HG03159 (cell line): ENCODE results near the gene VAT1L.

Source experiments
- ATAC-seq: cut with Tn5 transposase; IDR thresholded peaks from one replicate; pipeline ENCODE4 v1.9.1; 2021; ENCODE audit warnings: mild to moderate bottlenecking, moderate library complexity; ENCODE audit not compliant: unreplicated experiment

VAT1L gene

GRCh38 chr16:77905374-77905920 lies 117.1 kb downstream of the VAT1L start:
- no peak for ATAC-seq

GRCh38 chr16:77910021-77910420 lies 121.7 kb downstream of the VAT1L start:
- ATAC-seq, result no peak

- no peak for ATAC-seq
Measured at GRCh38 chr16:77912617-77913016, 124.3 kb downstream of the VAT1L start.

- ATAC-seq, result no peak
Measured at GRCh38 chr16:77913738-77914253, 125.4 kb downstream of the VAT1L start.

- no peak for ATAC-seq
Measured at GRCh38 chr16:77916111-77916510, 127.7 kb downstream of the VAT1L start.

DNA sequence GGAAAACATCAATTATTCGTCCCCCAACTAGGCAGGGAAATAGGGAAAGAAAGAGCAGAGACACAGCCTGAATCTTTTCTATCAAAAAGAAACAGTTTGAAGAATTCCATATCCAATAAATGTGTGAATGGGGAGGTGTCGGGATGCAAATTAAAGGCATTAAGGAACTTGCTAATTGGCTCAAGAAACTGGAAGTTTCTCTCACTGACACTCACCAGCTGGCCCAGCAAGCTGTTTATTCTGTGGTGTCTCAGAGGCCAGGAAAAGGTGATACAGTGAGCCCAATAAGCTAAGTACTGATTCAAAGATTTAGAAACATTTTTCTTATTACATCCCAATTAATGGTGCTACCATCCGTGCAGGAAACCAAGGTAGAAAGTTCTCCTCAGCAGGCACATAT lies 129.6 kb downstream of the VAT1L start:
- ATAC-seq, result no peak

DNA sequence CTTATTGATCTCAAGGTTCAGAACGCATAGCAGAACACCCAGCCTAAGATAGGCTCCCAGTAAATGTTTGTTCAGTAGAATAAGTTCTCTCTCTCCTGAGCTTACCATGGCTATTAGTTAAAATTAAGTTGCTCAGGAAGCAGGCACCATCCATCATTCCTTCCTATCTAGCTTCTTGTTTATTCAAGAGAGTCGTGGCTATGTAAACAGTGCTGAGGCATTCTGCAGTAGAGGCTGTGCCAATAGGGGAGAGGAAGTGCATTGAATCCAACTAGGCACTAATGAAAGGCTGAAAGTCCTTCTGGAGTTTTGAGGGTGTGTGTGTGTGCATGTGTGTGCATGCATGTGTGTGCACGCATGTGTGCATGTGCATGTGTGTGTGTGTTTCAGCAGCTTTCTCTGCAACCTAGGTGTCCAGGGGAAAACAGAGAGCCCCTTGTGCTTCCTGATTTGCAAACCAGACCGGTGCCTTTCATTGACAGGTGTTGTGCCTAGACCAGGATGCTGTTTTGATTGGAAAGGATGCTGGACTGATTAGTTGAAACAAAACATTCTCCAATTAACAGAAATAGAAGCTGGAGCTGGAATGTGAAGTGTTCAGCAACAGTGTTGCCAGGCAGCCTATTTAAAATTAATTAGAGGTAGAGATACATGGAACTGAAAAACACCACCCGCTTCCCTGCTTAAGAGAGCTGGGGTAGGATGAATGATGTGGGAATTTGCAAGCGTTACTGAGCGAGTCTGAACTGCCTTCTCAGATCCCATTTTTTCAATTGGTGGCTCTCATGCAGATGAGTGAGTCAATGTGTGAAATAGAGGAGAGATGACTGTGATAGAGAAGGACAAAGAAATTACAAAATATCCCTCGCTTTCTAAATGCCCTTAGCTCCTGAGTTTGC lies 130.7 kb downstream of the VAT1L start:
- ATAC-seq, result no peak

DNA sequence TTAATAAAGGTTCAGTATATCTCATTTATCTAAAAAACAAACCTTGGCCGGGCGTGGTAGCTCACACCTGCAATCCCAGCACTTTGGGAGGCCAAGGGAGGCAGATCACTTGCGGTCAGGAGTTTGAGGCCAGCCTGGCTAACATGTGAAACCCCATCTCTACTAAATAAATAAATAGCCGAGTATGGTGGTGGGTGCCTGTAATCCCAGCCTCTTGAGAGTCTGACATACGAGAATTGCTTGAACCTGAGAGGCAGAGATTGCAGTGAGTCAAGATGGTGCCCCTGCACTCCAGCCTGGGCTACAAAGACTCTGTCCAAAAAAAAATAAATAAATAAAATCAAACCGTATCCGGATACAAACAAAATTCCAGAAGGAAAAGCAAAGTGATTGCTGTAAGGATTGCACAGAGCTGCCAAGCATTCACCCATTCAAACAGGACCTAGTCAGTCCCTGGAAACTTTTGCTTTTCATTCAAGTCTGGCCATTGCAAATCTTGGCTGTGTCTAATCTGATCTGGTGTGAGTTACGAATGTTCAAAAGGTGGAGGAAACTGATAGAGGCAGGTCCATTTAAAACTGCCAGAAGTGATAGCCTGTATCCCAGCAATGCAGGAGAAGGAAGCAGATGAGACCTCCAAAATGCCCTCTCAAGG lies 131.5 kb downstream of the VAT1L start:
- no peak for ATAC-seq

GRCh38 chr16:77920984-77921383 lies 132.6 kb downstream of the VAT1L start:
- no peak for ATAC-seq

- no peak for ATAC-seq
Measured at GRCh38 chr16:77922228-77922754, 133.9 kb downstream of the VAT1L start.

GRCh38 chr16:77925531-77925930 lies 137.2 kb downstream of the VAT1L start:
- no peak for ATAC-seq

- ATAC-seq, result no peak
Measured at GRCh38 chr16:77928096-77928495, 139.7 kb downstream of the VAT1L start.

DNA sequence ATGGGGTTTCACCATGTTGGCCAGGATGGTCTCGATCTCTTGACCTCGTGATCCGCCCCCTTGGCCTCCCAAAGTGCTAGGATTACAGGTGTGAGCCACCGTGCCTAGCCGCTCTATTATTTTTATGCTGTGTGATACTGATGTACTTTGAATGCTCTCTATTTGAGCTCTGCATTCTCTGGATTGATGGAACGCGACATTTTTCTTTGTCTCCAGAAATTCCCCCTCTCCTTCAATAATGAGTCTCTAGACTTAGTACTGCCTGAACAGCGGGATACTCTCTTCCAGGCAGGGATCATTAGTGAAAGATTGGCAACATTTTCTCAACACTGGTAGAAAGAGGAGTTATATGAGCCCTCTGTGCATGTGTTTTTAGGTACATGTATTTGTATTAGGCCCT lies 140.6 kb downstream of the VAT1L start:
- no peak for ATAC-seq

DNA sequence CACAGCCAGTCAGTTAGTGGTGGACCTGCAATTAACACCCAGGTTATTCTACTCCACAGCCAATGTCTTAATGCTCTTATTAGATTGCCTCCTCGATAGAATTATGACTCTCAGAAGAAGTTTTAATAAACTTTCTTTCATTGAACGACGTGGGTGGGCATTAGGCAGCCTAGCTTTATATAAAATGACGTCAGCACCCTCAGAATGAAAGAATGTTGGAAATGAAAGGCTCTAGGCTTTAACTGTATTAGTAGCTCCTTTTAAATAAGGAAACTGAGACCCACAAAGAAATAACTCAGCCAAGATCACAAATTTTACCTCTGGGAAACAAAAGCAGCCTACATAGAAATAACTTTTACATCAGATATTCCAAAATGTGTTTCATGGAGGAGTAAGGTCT lies 142.7 kb downstream of the VAT1L start:
- no peak for ATAC-seq

- no peak for ATAC-seq
Measured at GRCh38 chr16:77937473-77938149, 149.2 kb downstream of the VAT1L start.

DNA sequence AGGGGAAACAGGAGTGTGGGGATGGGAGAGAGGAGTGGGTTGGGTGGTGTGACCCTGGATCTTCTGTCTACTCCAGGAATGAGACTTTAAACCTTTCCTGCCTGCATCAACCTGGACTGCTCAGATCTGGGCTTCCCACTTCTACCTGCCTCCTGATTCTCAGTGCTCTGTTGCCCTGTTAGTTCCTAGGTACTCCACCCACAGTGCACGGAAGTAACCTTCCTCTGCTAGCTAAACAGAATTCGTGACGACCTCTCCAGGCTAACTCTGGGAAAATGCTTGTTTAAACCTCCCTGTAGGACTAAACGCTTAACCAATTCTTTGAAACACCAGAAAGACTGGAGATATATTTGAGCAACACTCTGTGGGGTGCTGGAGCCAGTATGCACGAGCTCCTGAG lies 150.5 kb downstream of the VAT1L start:
- ATAC-seq, result no peak

DNA sequence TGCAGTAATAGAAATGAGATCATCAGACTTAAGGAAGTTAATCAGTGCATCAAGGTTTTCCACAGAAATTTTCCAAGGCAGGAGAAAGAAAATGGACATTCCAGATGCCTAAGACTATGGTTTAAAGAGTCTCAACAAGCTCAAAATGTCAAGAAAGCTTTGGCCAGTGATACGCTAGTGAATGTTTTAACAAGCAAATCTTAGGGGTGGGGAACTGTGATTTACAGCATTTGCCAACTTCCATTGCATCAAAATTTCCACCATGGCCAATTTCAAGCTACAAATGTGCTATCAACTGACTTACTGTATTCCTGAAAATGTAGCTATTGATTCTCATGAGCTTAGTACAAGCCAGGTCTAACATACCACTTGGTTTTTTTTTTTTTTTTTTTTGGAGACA lies 151.6 kb downstream of the VAT1L start:
- ATAC-seq, result no peak

DNA sequence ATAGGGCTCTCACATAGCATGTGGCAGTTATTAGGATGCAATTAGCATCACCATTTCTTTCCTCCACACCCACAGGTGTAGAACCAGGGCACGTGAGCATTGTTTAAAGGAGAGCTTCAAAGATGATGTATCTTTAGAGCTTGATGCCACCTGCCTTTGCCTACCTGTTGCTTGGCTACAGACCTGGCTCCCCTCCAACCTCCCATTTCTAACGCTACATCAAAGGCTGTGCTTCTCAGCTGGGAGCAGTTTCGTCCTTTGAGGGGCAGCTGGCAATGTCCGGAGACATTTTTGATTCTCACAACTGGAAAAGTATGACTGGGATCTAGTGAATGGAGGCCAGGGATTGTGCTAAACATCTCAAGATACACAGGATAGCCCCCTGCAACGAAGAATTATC lies 155.4 kb downstream of the VAT1L start:
- no peak for ATAC-seq

DNA sequence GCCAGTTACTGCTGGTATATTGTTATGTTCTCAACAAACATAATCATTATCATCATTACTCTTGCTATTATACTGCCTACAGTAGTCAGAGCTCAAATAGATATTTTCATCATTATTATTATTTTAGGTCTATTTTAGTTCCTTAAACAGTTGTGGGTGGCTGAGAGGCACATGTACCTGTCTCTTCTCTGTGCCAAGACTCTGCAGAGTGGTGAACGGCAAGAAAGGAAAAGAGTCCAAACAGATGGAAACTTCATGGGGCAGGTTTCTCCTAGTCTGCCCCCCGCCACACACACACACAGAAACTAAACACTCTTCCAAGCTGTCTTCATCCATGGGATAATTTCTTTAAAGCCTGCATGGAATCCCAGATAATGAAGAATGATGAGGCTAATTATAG lies 156.3 kb downstream of the VAT1L start:
- ATAC-seq, result no peak

DNA sequence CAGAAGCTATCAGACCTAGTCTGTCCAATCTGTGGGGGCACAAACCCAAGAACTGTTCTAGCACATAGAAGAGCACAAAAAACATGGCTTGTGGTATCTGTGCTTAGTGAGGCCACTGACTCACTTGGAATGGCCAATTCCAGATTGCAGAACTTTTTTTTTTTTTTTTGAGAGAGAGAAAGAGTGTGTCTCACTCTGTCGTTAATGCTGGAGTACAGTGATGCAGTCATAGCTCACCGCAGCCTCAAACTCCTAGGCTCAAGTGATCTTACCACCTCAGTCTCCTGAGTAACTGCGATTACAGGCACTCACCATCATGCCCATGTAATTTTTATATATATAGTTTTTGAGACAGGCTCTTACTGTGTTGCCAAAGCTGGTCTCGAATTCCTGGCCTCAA lies 156.8 kb downstream of the VAT1L start:
- no peak for ATAC-seq

GRCh38 chr16:77946823-77947222 lies 158.5 kb downstream of the VAT1L start:
- ATAC-seq, result no peak
